OCI-LY3 (cell line): ENCODE results near the gene C17orf58.

Experiments
- EZH2phosphoT487 ChIP-seq: fragments of 200-600 bp; shearing (Covaris generic); IDR thresholded peaks from 2 replicates; pipeline ENCODE4 v1.6.1; 2018; ENCODE audit warnings: antibody characterized with exemption, mixed run types, low read depth
- TF ChIP-seq, protein P1 (sequence below): fragments of 200-600, 300-600 bp; sonication (generic); IDR thresholded peaks from 2 replicates; pipeline ENCODE4 v1.5.1; 2014; ENCODE audit warnings: antibody characterized with exemption, low read length, low read depth

DNA sequence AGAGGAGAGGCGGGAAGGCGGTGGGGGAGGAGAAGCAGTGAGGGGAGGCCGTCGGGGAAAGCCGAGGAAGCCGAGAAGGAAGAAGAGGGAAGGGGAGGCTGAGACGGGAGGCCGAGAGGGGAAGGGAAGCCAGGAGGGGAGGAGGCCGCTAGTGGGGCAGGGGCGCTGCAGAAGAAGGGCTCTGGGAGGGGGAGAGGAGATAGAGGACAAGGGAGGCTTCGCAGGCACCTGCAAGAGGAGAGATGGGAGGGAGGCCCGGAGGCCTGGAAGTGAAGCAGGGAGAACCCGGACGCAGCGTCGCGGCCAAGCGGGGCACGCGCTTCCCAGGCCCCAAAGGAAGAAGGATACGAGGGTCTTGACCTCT is 2.3 kb downstream of the C17orf58 start:
- TF ChIP-seq EZH2phosphoT487: no peak
- TF ChIP-seq, protein P1, sequence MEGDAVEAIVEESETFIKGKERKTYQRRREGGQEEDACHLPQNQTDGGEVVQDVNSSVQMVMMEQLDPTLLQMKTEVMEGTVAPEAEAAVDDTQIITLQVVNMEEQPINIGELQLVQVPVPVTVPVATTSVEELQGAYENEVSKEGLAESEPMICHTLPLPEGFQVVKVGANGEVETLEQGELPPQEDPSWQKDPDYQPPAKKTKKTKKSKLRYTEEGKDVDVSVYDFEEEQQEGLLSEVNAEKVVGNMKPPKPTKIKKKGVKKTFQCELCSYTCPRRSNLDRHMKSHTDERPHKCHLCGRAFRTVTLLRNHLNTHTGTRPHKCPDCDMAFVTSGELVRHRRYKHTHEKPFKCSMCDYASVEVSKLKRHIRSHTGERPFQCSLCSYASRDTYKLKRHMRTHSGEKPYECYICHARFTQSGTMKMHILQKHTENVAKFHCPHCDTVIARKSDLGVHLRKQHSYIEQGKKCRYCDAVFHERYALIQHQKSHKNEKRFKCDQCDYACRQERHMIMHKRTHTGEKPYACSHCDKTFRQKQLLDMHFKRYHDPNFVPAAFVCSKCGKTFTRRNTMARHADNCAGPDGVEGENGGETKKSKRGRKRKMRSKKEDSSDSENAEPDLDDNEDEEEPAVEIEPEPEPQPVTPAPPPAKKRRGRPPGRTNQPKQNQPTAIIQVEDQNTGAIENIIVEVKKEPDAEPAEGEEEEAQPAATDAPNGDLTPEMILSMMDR: no peak
